Choroid plexus epithelial cell (primary cell): ENCODE measurements around the gene SLC24A4.
A peak's percentile ranks its signal among the peaks of the same experiment; 100 is the strongest.

ENCODE experiments used
- DNase-seq: peaks from one replicate; pipeline ENCODE4 v3.0.0-alpha.2; 2010; ENCODE audit warnings: low read depth
- H3K4me3 ChIP-seq: 2 replicates; pipeline ENCODE4 v1.5.1; 2011; ENCODE audit warnings: low read depth, mild to moderate bottlenecking, control low read depth, low read length, moderate library complexity
- TF ChIP-seq, protein P1 (sequence below): conservative IDR thresholded peaks from 2 replicates; pipeline ENCODE4 v1.5.1; 2011; ENCODE audit warnings: low read depth, mild to moderate bottlenecking, control low read depth, inconsistent platforms, low read length, moderate library complexity

The SLC24A4 gene

DNA sequence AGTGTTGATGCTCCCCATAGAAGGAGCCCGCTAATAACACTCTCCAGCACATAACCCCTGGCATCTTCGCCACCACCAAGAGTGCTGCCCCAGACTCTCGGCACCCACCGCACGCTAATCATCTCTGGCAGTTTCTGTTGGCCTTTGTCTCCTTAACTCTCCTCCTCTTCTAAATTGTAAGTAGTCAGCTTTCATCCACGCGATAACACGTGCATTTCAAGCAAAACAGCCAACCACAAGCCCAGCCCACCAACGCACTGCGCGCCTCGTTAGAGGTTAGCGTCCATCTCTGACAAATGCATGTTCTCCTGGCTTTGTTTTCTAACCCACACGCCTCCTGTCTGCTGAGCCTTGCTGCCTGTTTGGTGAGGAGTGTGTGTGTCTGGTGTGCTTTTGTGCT, 129.5 kb downstream of the SLC24A4 start:
- DNase-seq, result no peak
- H3K4me3 ChIP-seq, result no peak overlapping the region
- TF ChIP-seq, protein P1, sequence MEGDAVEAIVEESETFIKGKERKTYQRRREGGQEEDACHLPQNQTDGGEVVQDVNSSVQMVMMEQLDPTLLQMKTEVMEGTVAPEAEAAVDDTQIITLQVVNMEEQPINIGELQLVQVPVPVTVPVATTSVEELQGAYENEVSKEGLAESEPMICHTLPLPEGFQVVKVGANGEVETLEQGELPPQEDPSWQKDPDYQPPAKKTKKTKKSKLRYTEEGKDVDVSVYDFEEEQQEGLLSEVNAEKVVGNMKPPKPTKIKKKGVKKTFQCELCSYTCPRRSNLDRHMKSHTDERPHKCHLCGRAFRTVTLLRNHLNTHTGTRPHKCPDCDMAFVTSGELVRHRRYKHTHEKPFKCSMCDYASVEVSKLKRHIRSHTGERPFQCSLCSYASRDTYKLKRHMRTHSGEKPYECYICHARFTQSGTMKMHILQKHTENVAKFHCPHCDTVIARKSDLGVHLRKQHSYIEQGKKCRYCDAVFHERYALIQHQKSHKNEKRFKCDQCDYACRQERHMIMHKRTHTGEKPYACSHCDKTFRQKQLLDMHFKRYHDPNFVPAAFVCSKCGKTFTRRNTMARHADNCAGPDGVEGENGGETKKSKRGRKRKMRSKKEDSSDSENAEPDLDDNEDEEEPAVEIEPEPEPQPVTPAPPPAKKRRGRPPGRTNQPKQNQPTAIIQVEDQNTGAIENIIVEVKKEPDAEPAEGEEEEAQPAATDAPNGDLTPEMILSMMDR, result no peak

DNA sequence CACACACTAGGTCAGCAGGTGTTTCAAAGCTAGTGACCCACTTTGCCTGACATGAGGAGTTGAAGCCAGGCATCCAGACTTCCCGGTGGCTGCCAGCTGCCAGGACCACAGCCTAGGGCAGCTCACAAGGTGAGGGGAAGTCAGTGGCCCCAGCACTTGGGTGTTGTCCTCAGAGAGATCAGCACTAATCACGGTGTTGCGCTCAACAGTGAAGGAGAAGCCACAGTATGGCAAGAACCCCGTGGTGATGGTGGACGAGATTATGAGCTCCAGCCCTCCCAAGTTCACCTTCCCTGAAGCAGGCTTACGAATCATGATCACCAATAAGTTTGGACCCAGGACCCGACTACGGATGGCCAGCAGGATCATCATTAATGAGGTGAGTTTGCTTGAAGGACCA, 130.7 kb downstream of the SLC24A4 start:
- no peak overlapping the region for H3K4me3 ChIP-seq
- DNase-seq, result no peak
- TF ChIP-seq, protein P1, result no peak

DNA sequence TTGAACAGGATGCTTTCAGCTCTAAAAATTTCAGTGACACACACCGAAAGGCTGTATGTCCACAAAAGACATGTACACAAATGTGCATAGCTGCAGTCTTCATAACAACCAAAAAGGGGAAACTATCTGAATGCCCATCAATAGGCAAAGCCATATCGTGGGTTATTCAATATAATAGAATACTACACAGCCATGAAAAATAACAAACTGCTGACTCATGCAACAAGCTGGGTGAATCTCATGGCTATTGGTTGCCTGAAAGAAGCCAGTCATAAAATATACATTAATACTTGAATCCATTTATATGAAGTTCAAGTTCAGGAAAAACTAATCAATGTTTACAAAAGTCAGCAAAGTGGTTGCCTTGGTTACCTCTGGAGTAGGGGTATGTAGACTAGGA, 132.3 kb downstream of the SLC24A4 start:
- no peak for DNase-seq
- no peak overlapping the region for H3K4me3 ChIP-seq
- TF ChIP-seq, protein P1, result no peak

DNA sequence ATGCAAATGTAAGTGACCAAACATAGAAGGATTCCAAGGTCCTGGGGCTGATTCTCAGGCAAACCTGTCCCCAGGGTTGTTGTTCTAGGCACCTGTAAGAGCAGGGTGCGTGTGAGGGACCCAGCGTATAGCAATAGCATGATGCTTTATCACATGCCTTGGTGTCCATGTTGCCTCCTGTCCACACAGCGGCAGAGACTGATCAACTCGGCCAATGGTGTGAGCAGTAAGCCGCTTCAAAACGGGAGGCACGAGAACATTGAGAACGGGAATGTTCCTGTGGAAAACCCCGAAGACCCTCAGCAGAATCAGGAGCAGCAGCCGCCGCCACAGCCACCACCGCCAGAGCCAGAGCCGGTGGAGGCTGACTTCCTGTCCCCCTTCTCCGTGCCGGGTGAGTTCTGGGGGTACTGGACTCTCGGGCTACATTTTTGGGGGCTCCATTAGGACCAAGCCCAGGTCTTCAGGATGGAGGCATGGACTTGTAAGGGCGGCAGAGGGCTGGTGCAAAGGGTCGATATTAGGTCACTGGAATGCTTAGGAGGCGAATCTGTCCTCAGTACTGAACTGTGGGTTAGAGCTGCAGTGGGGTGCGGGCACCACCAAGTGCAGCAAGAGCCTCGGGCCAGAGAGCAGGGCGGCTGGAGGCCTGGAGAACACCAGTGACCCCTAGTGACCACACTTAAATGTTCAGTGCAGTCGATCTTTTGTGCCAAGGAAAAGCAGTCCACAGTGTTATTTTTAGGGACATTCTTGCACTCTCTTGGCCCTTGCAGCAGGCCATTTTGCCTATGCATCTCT, 133.4 kb downstream of the SLC24A4 start:
- TF ChIP-seq, protein P1, result peak; percentile 87
- H3K4me3 ChIP-seq, result no peak overlapping the region
- DNase-seq, result peak; percentile 86

DNA sequence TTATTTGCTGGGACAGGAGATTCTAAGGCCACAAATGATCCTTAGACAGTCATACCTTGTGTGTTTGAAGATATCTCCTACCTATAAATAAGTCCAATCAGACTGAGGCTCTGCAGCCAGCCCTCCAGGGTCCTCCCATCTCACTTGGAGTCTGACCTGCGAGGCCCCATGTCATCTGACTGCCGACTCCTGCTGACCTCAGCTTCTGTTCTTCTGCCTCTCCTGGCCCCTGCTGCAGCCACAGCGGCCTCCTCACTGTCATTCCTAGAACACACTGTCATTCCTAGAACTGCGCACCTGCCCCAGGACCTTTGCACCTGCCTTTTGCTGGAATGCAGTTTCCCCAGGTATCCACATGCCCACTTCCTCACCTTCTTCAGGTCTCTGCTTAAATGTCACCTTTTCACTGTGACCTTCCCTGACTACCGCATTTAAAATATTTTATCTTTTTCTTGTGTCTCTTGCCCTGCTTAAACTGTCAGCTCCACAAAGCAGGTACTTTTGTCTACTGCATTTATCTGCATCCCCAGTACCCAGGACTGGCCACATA, 134.1 kb downstream of the SLC24A4 start:
- TF ChIP-seq, protein P1, result no peak
- no peak overlapping the region for H3K4me3 ChIP-seq
- no peak for DNase-seq

DNA sequence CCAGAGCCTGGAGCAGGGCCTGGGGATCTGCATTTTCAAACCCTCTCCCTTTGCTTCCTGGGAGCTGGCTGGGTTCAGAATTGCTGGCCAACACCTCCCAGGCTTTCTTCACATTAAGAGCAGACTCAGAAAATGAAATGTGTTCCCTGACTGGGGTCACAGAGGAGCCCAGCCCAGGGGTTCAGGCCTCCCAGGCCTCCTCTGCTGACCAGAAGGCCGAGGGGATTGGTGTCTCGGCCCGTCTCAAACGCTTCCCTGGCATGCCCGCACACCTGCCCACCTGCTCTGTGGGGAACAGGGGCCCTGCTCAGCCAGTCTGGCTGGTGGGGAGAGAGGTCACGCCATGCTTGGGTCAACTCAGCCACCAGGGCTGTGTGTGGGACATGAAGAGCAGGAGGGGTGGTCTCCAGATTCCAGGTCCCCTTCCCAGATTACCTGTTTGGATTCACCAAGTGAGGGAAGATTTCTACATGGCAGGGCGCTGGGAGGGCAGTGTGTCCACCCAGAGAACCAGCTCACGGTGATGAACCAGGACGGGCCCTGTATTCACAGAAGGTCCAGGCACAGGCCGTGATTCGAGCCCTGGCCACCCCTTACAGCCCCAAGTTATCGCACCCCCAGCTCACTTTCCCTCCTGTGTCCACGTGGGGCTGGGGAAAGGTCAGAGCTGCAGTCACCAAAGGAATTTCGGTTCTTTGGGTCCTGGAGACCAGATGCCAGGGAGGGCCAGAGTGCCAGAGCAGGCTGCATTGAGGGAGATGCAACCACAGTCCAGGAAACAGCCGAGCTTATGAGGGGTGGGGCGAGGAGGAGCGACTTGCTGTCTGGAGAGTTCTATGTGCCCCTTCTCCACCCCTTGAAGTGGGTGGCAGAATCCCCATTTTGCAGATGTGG, 135.4 kb downstream of the SLC24A4 start:
- no peak for DNase-seq
- no peak overlapping the region for H3K4me3 ChIP-seq
- TF ChIP-seq, protein P1, result no peak
